GM23338 (cell line): ENCODE results near the gene ATP9B. TPM values are rescaled to one million over a fixed set of nuclear protein-coding genes. Genes with fewer than 3 reads are reported as not detected.

Experiments
- ATAC-seq: fragments of 200-7000 bp; cut with Tn5 transposase; 3 replicates; pipeline ENCODE4 v1.9.1; 2020
- DNase-seq: peaks from one replicate; pipeline ENCODE4 v3.0.0-alpha.2; 2015; ENCODE audit warnings: low spot score
- H2AFZ ChIP-seq: fragments of 200-600 bp; sonication (generic); 2 replicates; pipeline ENCODE4 v1.8.0; 2016; ENCODE audit warnings: antibody characterized with exemption, mild to moderate bottlenecking, moderate library complexity
- H3F3A ChIP-seq: fragments of 200-600 bp; sonication (generic); replicated peaks from 2 replicates; pipeline ENCODE4 v1.8.0; 2017; ENCODE audit warnings: antibody characterized with exemption, mixed run types, low read depth
- H3K27ac ChIP-seq: fragments of 200-600 bp; sonication (generic); 2 replicates; pipeline ENCODE4 v1.6.1; 2016; ENCODE audit warnings: low read depth
- H3K27me3 ChIP-seq: fragments of 200-600 bp; sonication (generic); 2 replicates; pipeline ENCODE4 v1.8.0; 2016; ENCODE audit warnings: mild to moderate bottlenecking, mixed run types, moderate library complexity; ENCODE audit not compliant: insufficient read depth
- H3K36me3 ChIP-seq: fragments of 200-600 bp; sonication (generic); 2 replicates; pipeline ENCODE4 v1.8.0; 2016; ENCODE audit warnings: mild to moderate bottlenecking; ENCODE audit not compliant: insufficient read depth
- H3K4me1 ChIP-seq: fragments of 200-600 bp; sonication (generic); 2 replicates; pipeline ENCODE4 v1.8.0; 2016; ENCODE audit warnings: mild to moderate bottlenecking, moderate library complexity; ENCODE audit not compliant: insufficient read depth
- H3K4me2 ChIP-seq: fragments of 200-600 bp; sonication (generic); 2 replicates; pipeline ENCODE4 v1.7.1; 2017; ENCODE audit warnings: mixed run types
- H3K4me3 ChIP-seq: fragments of 200-600 bp; sonication (generic); 2 replicates; pipeline ENCODE4 v1.6.1; 2016; ENCODE audit warnings: mixed run types
- H3K79me2 ChIP-seq: fragments of 200-600 bp; sonication (generic); replicated peaks from 2 replicates; pipeline ENCODE4 v1.8.0; 2017; ENCODE audit warnings: mild to moderate bottlenecking; ENCODE audit not compliant: insufficient read depth
- H3K9me2 ChIP-seq: fragments of 200-600 bp; sonication (generic); 2 replicates; pipeline ENCODE4 v1.8.0; 2017; ENCODE audit not compliant: insufficient read depth
- H4K20me1 ChIP-seq: fragments of 200-600 bp; sonication (generic); replicated peaks from 2 replicates; pipeline ENCODE4 v1.8.0; 2017; ENCODE audit warnings: mild to moderate bottlenecking; ENCODE audit not compliant: insufficient read depth
- H3K27ac Mint-ChIP-seq: 2 replicates; pipeline ENCODE4 v1.8.0; 2020; ENCODE audit warnings: inconsistent platforms, mild to moderate bottlenecking, moderate library complexity, mixed read lengths
- H3K27me3 Mint-ChIP-seq: 3 replicates; pipeline ENCODE4 v1.8.0; 2022; ENCODE audit warnings: low read depth, mild to moderate bottlenecking, moderate library complexity, mixed read lengths, inconsistent platforms; ENCODE audit not compliant: insufficient read depth, poor library complexity
- H3K36me3 Mint-ChIP-seq: 3 replicates; pipeline ENCODE4 v1.8.0; 2021; ENCODE audit warnings: low read depth, mild to moderate bottlenecking, inconsistent platforms, moderate library complexity, mixed read lengths
- H3K4me1 Mint-ChIP-seq: 3 replicates; pipeline ENCODE4 v1.8.0; 2020; ENCODE audit warnings: mild to moderate bottlenecking, inconsistent platforms, mixed read lengths
- H3K4me3 Mint-ChIP-seq: 3 replicates; pipeline ENCODE4 v1.8.0; 2021; ENCODE audit warnings: moderate library complexity, mild to moderate bottlenecking, inconsistent platforms, mixed read lengths
- H3K9me3 Mint-ChIP-seq: 3 replicates; pipeline ENCODE4 v1.8.0; 2020; ENCODE audit warnings: moderate library complexity, mild to moderate bottlenecking, inconsistent platforms, mixed read lengths
- CTCF ChIP-seq, 2 experiments: fragments of 200-600 bp in 1 of 2; sonication (generic) in 1 of 2; conservative IDR thresholded peaks; 2 replicates each; pipeline versions ENCODE4 v1.5.1 to v1.6.1; 2016 to 2017; ENCODE audit warnings: antibody characterized with exemption in 2 of 2, low read depth in 2 of 2, mild to moderate bottlenecking in 2 of 2, moderate library complexity in 1 of 2
- EZH2 ChIP-seq: fragments of 200-600 bp; sonication (generic); IDR thresholded peaks from one replicate; pipeline ENCODE4 v1.8.0; 2017; ENCODE audit warnings: antibody characterized with exemption, mild to moderate bottlenecking, low read depth; ENCODE audit not compliant: unreplicated experiment
- EZH2phosphoT487 ChIP-seq: fragments of 200-600 bp; sonication (generic); IDR thresholded peaks from one replicate; pipeline ENCODE4 v1.8.1; 2018; ENCODE audit warnings: antibody characterized with exemption; ENCODE audit not compliant: unreplicated experiment
- JUNB ChIP-seq: IDR thresholded peaks from one replicate; pipeline ENCODE4 v1.6.1; 2016; ENCODE audit warnings: antibody characterized with exemption; ENCODE audit not compliant: unreplicated experiment
- NANOG ChIP-seq: IDR thresholded peaks from 2 replicates; pipeline ENCODE4 v1.6.1; 2016; ENCODE audit warnings: antibody characterized with exemption, borderline replicate concordance
- polyA plus RNA-seq: library from polyadenylated mRNA; unstranded; fragments of >200 nt; fragmentation: Nextera tagmentation; extraction: Ambion mirVana; gene quantifications from 2 replicates; pipeline ENCODE4 v1.2.1, GENCODE V29; 2016
- total RNA-seq: library from RNA; depleted of rRNA; stranded (reverse); fragments of >200 nt; shearing (Covaris generic); gene quantifications from 2 replicates; pipeline ENCODE4 v1.2.3, GENCODE V29; 2014

The ATP9B gene
- total and polyA plus RNA-seq, 2 experiments from 2014 or later = 14.2 to 25.6 TPM

GRCh38 chr18:79421275-79421857 lies 352.2 kb downstream of the ATP9B start:
- no peak for ATAC-seq
- H2AFZ ChIP-seq = no peak overlapping the region
- Mint-ChIP-seq H3K36me3 (peaks cover 11% of the 10 kb centered on the region; the same call in 2 of the 3 replicates), H3K4me3 (no peak overlapping the region), H3K4me1 (peaks cover 13% of the 10 kb centered on the region; the same call in 2 of the 3 replicates), H3K9me3 (peaks cover 4% of the 10 kb centered on the region; the same call in 2 of the 3 replicates), H3K27ac (no peak overlapping the region), H3K27me3 (peaks cover 24% of the 10 kb centered on the region)
- no peaks in the 10 kb centered on the region for H3K27me3 ChIP-seq
- no peak for DNase-seq
- H3K4me3 ChIP-seq = no peak overlapping the region
- H3F3A ChIP-seq = peaks cover 7% of the 10 kb centered on the region; the same call in 1 of the 2 replicates
- no peaks in the 10 kb centered on the region for H4K20me1 ChIP-seq
- no peaks in the 10 kb centered on the region for H3K4me1 ChIP-seq
- no peaks in the 10 kb centered on the region for H3K36me3 ChIP-seq
- H3K79me2 ChIP-seq = no peaks in the 10 kb centered on the region
- no peak for TF ChIP-seq EZH2
- no peak for TF ChIP-seq EZH2phosphoT487
- H3K27ac ChIP-seq = no peak overlapping the region
- no peaks in the 10 kb centered on the region for H3K9me2 ChIP-seq
- H3K4me2 ChIP-seq = no peak overlapping the region

GRCh38 chr18:79422022-79422782 lies 353.0 kb downstream of the ATP9B start:
- H3K4me2 ChIP-seq = no peak overlapping the region
- ATAC-seq = no peak

More at GRCh38 chr18:79422022-79422782, 353.0 kb downstream of the ATP9B start:
- Mint-ChIP-seq H3K27me3 (peaks cover 24% of the 10 kb centered on the region), H3K4me1 (peaks cover 13% of the 10 kb centered on the region; the same call in 2 of the 3 replicates), H3K36me3 (peaks cover 11% of the 10 kb centered on the region; the same call in 2 of the 3 replicates), H3K9me3 (peaks cover 4% of the 10 kb centered on the region; the same call in 2 of the 3 replicates), H3K27ac (no peak overlapping the region), H3K4me3 (no peak overlapping the region)
- peaks cover 7% of the 10 kb centered on the region; the same call in 1 of the 2 replicates for H3F3A ChIP-seq
- H2AFZ ChIP-seq = no peak overlapping the region
- no peaks in the 10 kb centered on the region for H3K79me2 ChIP-seq
- H3K4me3 ChIP-seq = no peak overlapping the region
- no peak for DNase-seq
- no peak for TF ChIP-seq JUNB
- TF ChIP-seq EZH2 = no peak
- no peak for TF ChIP-seq CTCF (conservative IDR thresholded peaks at IDR 0.05; ENCODE audit: low read depth in 2 of 2)
- no peak for TF ChIP-seq EZH2phosphoT487
- no peak for TF ChIP-seq NANOG
- no peaks in the 10 kb centered on the region for H3K4me1 ChIP-seq
- H4K20me1 ChIP-seq = no peaks in the 10 kb centered on the region
- no peak overlapping the region for H3K27ac ChIP-seq
- H3K27me3 ChIP-seq = no peaks in the 10 kb centered on the region
- H3K9me2 ChIP-seq = no peaks in the 10 kb centered on the region
- H3K36me3 ChIP-seq = no peaks in the 10 kb centered on the region
